Large intestine (tissue), 3 donors: ENCODE results near the gene TSR3. TPM values are rescaled to one million over a fixed set of nuclear protein-coding genes. Genes with fewer than 3 reads are reported as not detected.
A peak's percentile ranks its signal among the peaks of the same experiment; 100 is the strongest.

Experiments
- DNase-seq, 2 donors: peaks; one replicate each; pipeline versions ENCODE4 v3.0.0 to v3.0.0-alpha.2; 2013
- H3K27ac ChIP-seq: one replicate; pipeline ENCODE4 v1.5.1; 2013; ENCODE audit warnings: low read length
- H3K27me3 ChIP-seq: 2 replicates; pipeline ENCODE4 v1.6.1; 2013; ENCODE audit warnings: low read length; ENCODE audit not compliant: control insufficient read depth, insufficient read depth
- H3K36me3 ChIP-seq: 2 replicates; pipeline ENCODE4 v1.6.1; 2013; ENCODE audit warnings: low read length; ENCODE audit not compliant: control insufficient read depth, insufficient read depth
- H3K4me1 ChIP-seq: one replicate; pipeline ENCODE4 v1.6.1; 2013; ENCODE audit warnings: low read length; ENCODE audit not compliant: control insufficient read depth, insufficient read depth
- H3K4me3 ChIP-seq: one replicate; pipeline ENCODE4 v1.5.1; 2013; ENCODE audit warnings: low read length
- H3K9me3 ChIP-seq: one replicate; pipeline ENCODE4 v1.6.1; 2013; ENCODE audit warnings: mild to moderate bottlenecking, low read depth, low read length, moderate library complexity; ENCODE audit not compliant: control insufficient read depth
- WGBS: methylation state at CpG from one replicate; pipeline ENCODE4 v1.1.5; 2013; ENCODE audit warnings: low lambda C conversion rate; ENCODE audit not compliant: insufficient coverage; 5-methylcytosine and 5-hydroxymethylcytosine counted together
- polyA plus RNA-seq: library from polyadenylated mRNA; unstranded; fragments of 120-200 nt; gene quantifications from one replicate; pipeline ENCODE4 v1.2.1, GENCODE V29; 2013

Gene TSR3
- polyA plus RNA-seq, 1 donor: 40.0 TPM

DNA sequence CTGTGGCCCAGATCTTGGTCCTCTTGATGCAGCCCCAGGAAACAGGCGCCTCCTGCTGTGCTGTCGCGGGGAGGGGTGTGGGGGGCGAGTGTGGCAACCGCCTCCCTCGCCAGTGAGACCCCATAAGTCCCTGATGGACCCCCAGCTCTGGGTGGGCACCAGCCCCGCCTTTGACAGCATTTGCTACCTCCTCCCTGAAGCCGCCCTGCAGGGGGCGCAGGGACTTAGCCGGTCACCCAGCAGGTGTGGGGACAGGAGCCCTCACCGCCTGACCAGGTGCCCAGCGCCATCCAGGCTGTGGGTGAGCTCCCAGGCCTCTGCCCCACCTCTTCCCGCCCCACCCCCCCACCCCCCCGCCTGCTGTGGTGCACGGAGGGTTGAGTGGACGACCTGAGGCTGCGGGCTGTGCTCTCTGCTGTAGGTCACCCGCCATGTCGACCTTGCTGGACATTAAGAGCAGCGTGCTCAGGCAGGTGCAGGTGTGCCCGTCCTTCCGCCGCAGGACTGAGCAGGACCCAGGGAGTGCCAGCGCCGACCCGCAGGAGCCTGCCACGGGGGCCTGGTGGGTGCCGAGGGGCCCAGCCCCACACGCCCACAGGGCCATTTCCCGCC is 13.5 kb downstream of the TSR3 start:
- H3K27me3 ChIP-seq: peaks cover 38% of the 10 kb centered on the region
- H3K27ac ChIP-seq: no peak overlapping the region
- H3K4me1 ChIP-seq: peaks cover 9% of the 10 kb centered on the region
- no peak for DNase-seq
- H3K4me3 ChIP-seq: no peak overlapping the region
- H3K9me3 ChIP-seq: peaks cover 11% of the 10 kb centered on the region
- WGBS: no CpG with 5 or more reads among the region's 30 CpGs
- no peaks in the 10 kb centered on the region for H3K36me3 ChIP-seq

DNA sequence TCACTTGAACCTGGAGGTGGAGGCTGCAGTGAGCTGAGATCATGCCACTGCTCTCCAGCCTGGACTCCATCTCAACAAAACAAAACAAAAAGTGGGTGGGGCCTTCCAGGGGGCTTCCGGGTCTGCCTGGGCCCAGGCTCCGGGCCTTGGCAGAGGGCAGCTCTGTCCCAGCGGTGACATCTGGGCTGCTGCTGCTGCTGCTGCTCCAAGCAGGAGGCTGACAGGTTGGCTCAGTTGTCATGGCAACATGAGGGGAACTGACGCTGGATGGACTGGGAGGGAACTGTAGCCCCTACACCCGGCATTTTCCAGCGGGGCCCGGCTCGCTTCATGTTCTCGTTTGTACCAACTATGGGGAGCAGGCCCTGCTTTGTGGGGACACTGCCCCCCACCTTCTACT is 14.2 kb downstream of the TSR3 start:
- WGBS: no CpG with 5 or more reads among the region's 9 CpGs
- H3K4me3 ChIP-seq: no peak overlapping the region
- DNase-seq: no peak
- H3K27ac ChIP-seq: no peak overlapping the region
- H3K27me3 ChIP-seq: peaks cover 45% of the 10 kb centered on the region
- no peaks in the 10 kb centered on the region for H3K36me3 ChIP-seq
- H3K4me1 ChIP-seq: peaks cover 12% of the 10 kb centered on the region
- peaks cover 16% of the 10 kb centered on the region for H3K9me3 ChIP-seq

DNA sequence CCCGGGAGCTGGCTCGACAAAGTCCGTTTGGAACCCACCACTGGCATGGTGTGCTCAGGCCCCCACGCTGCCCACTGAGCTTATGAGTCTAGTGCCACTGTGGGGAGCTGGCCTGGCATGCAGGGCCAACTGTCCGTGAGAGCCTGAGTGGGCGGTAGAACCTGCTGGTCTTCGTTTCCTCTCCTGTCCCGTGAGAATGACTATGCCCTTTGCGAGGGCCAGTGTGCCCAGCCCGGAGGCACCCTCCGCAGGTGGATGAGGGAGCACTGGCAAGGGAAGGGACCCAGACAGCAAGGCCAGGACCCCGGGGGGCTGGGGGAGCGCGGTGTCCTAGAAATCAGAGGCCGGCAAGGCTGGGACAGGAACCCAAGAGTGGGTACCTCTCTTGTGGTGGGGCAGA is 15.1 kb downstream of the TSR3 start:
- no peak for DNase-seq
- no CpG with 5 or more reads among the region's 15 CpGs for WGBS
- H3K27ac ChIP-seq: no peak overlapping the region
- H3K4me1 ChIP-seq: peaks cover 18% of the 10 kb centered on the region
- H3K9me3 ChIP-seq: peaks cover 19% of the 10 kb centered on the region
- H3K27me3 ChIP-seq: peaks cover 54% of the 10 kb centered on the region
- no peak overlapping the region for H3K4me3 ChIP-seq
- no peaks in the 10 kb centered on the region for H3K36me3 ChIP-seq

DNA sequence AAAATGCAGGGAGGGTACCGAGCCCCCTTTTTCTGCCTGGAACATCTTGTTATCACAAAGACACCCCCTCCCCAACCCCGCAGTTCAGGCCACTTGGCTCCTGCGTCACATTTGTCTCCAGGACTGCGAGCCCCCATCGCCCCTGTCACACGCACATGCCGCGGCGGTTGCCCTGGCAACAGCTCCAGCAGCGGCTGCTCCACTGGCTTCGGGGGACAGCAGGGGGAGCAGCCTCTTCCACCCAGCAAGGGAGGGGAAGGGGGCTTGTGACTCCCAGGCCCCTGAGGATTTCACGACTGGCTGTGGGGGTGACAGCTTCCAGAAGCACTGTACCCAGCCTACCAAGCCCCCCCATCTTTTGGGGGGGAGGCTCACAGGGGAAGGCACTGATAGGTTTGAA is 15.7 kb downstream of the TSR3 start:
- WGBS: no CpG with 5 or more reads among the region's 12 CpGs
- Histone ChIP-seq H3K27ac (no peak overlapping the region), H3K27me3 (peaks cover 60% of the 10 kb centered on the region), H3K36me3 (no peaks in the 10 kb centered on the region), H3K9me3 (peaks cover 19% of the 10 kb centered on the region), H3K4me3 (no peak overlapping the region), H3K4me1 (peaks cover 24% of the 10 kb centered on the region)
- DNase-seq: no peak

DNA sequence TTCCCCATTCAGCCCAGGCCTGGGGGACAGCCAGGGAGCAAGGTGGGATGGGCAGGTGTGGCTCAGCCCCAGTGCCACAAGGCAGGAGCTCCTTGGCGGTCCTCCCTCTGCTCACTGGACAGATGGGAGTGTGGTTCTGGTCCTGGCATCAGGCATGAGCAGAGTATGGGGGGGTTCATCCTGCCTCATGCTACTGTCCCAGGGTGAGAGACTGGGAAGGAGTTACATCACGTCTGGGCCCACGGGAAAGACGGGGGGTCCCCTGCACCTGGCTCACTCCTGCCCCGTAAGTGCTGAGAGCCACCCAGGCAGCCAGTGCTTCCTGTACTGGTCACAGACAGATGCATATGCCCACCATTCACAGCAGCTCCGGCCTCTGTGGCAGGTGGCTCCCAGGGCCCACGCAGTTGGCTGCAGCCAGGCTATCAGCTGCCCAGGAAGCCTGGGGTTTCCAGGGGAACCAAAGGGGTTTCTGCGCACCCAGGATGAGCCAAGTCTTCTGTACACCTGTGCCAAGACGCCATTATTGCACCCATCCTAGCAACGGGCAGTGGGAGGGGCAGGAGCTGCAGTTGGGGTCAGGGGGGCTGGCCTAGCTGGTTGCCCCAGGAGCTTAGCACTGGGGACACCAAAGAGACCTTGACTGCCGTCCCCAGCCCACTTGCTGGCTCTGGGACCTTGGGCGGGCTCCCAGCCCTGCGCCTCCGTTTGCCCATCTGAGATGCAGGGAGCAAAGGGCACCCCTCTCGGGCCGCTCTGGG is 16.3 kb downstream of the TSR3 start:
- Histone ChIP-seq H3K4me1 (peaks cover 26% of the 10 kb centered on the region), H3K9me3 (peaks cover 22% of the 10 kb centered on the region), H3K27ac (no peak overlapping the region), H3K4me3 (no peak overlapping the region), H3K36me3 (no peaks in the 10 kb centered on the region), H3K27me3 (peaks cover 64% of the 10 kb centered on the region)
- peak in 1 of 2 donors; percentile 17 for DNase-seq
- no CpG with 5 or more reads among the region's 16 CpGs for WGBS

DNA sequence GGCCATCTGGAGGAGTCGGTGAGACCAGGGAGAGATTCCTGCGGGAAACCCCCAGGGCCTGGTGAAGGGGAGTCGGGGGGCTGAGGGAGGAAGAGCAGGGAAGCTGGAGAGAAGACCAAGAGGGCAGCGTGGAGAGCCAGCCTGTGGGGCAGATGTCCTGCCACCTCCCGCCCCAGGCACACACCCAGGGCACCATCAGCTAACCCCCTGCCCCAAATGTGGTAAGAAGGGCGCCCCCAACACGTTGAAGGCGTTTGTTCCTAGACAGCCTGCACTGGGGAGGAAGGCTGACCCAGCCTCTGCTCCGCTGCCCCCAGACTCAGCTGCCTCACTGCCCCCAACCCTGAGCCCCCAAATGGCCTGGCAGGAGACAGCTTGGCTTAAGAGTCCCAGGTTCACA is 16.9 kb downstream of the TSR3 start:
- H3K4me3 ChIP-seq: no peak overlapping the region
- peaks cover 28% of the 10 kb centered on the region for H3K9me3 ChIP-seq
- no peak for DNase-seq
- peaks cover 69% of the 10 kb centered on the region for H3K27me3 ChIP-seq
- WGBS: no CpG with 5 or more reads among the region's 9 CpGs
- no peaks in the 10 kb centered on the region for H3K36me3 ChIP-seq
- no peak overlapping the region for H3K27ac ChIP-seq
- H3K4me1 ChIP-seq: peaks cover 26% of the 10 kb centered on the region

DNA sequence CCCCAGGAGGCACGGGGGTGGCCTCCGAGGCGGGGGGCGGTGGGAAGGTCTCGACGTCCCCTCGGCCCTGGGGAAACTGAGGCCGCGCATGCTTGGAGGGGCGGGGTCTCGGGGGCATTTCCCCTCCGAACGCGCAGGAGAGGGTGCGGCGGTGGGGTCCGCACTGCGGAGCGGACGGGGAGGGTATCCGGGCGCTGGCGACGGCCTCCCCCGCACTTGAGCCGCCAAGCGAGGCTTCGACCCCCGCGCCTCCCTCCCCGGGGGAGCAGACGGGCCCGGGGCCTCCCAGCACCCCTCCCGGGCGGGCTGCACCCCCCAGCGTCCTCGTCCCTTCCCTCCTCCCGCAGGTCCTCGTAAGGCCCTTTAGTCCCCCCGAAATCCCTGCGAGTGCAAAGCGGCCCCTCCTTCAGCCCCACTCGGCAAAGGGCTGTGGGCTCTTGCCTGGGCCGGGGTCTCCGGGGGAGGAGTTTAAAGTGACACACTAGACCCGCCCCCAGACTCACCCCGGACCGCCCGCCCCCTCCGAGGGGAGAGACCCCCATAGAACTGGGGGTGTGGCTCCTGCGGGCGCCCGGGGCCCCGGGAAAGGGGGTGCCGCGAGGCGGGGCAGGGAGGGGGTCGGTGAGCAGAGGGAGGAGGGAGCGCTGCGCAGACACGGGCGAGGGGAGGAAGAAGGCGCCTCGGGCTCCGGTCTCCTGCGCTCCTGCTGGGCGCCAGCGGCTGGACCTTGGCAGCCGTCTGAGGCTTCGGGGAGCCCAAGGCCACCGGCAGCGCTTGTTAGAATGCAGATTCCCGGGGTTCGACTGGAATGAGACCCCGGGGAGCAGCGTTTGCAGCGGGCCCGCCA is 17.6 kb downstream of the TSR3 start:
- Histone ChIP-seq H3K27ac (no peak overlapping the region), H3K27me3 (peaks cover 69% of the 10 kb centered on the region), H3K4me3 (no peak overlapping the region), H3K9me3 (peaks cover 28% of the 10 kb centered on the region), H3K4me1 (peaks cover 26% of the 10 kb centered on the region), H3K36me3 (no peaks in the 10 kb centered on the region)
- WGBS: no CpG with 5 or more reads among the region's 78 CpGs
- DNase-seq: no peak

DNA sequence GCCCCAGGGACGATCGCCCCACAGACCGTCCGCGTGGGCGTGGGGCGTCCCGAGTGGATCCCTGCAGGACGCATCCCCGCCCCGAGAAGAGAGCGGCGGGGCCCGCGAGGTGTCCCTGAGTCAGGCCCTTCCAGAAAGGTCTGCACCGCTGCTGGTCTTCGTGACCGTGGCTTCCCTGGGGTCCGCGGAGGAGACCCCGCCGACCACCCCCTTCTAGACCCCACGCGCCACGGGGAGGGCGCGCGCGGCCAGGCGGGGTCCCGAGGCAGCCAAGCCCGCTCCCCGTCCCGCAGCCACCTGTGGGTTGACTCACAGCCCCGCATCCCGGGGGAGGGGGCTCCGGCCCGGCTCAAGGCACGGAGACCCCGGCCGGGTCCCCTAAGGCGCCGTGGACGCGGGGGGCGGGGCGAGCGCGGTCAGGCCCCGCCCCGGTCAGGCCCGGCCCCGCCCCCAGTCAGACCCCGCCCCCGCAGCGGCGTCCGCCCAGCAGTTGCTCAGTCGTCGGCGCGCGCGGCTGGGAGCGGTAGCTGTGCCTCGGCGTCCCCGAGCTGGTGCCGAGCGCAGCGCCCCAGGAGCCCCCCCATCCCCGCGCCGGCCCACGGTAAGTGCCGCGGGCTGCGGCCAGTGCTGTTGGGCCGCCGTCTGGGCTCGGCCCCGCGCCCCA is 18.4 kb downstream of the TSR3 start, which contains the start of gene BAIAP3:
Gene BAIAP3 (plus strand): TSS at position 497 of the 664 bp plus-strand sequence. CDS start 4,905 bp downstream, outside the sequence.
- H3K4me1 ChIP-seq: peaks cover 26% of the 10 kb centered on the region
- H3K27me3 ChIP-seq: peaks cover 69% of the 10 kb centered on the region
- peaks cover 28% of the 10 kb centered on the region for H3K9me3 ChIP-seq
- no peak within 1 kb of the TSS for H3K27ac ChIP-seq
- no CpG with 5 or more reads among the region's 83 CpGs for WGBS
- H3K36me3 ChIP-seq: no peaks in the 10 kb centered on the region
- H3K4me3 ChIP-seq: no peak within 1 kb of the TSS
- peak in 1 of 2 donors; percentile 23 for DNase-seq

DNA sequence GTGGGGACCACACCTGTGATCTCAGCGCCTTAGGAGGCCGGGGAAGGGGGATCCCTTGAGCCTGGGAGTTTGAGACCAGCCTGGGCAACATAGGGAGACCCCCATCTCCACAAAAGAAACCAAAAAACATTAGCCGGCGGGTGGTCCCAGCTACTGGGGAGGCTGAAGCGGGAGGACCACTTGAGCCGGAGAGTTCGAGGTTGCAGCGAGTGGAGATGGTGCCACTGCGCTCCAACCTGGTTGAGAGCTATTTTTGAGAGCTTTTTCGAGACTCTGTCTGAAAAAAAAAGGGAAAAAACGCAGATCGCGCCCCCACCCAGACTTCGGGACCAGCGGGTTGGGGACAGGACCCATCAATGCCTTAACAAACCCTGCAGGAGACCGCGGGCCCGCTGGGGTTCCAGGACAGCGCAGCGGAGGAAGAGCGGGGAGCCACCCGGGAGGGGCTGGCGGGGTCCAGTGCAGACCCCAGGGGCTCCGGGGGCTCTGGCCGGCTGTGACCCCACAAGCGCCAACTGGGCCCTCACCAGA is 19.0 kb downstream of the TSR3 start:
- H3K27ac ChIP-seq: no peak overlapping the region
- no peak overlapping the region for H3K4me3 ChIP-seq
- peaks cover 26% of the 10 kb centered on the region for H3K4me1 ChIP-seq
- H3K27me3 ChIP-seq: peaks cover 69% of the 10 kb centered on the region
- H3K9me3 ChIP-seq: peaks cover 28% of the 10 kb centered on the region
- H3K36me3 ChIP-seq: no peaks in the 10 kb centered on the region
- no CpG with 5 or more reads among the region's 26 CpGs for WGBS
- DNase-seq: no peak
